Stimulated activated CD4-positive, alpha-beta T cell treated with anti-CD3 and anti-CD28 coated beads, Interleukin-4, amount 100 ng/mL, for 24 hours (primary cell): Measurements from ENCODE around the gene IL20.
"Not testable (repeated sequence)": the region's sequence is repeated elsewhere in the genome, so short reads cannot be mapped to it uniquely, and the experiment has no call there.

Experiments
- DNase-seq: peaks from one replicate; pipeline ENCODE4 v3.0.0-alpha.2; 2020

The IL20 gene

GRCh38 chr1:206843626-206844025, 21.8 kb upstream of the IL20 start:
- no peak for DNase-seq

- DNase-seq = no peak
Observed at GRCh38 chr1:206846487-206846886, 18.9 kb upstream of the IL20 start.

GRCh38 chr1:206847337-206847834, 18.0 kb upstream of the IL20 start:
- DNase-seq = no peak

GRCh38 chr1:206847946-206848345, 17.5 kb upstream of the IL20 start:
- no peak for DNase-seq

GRCh38 chr1:206850401-206850800, 15.0 kb upstream of the IL20 start:
- DNase-seq = no peak

GRCh38 chr1:206851341-206852010, 13.9 kb upstream of the IL20 start:
- DNase-seq = no peak

GRCh38 chr1:206852662-206853061, 12.8 kb upstream of the IL20 start:
- not testable (repeated sequence) for DNase-seq

- not testable (repeated sequence) for DNase-seq
Observed at GRCh38 chr1:206853696-206854095, 11.7 kb upstream of the IL20 start.

- no peak for DNase-seq
Observed at GRCh38 chr1:206854401-206855129, 10.9 kb upstream of the IL20 start.

GRCh38 chr1:206855859-206856258, 9.6 kb upstream of the IL20 start:
- DNase-seq = no peak

GRCh38 chr1:206856674-206857464, 8.6 kb upstream of the IL20 start:
- DNase-seq = no peak

- DNase-seq = no peak
Observed at GRCh38 chr1:206859082-206859521, 6.3 kb upstream of the IL20 start.

GRCh38 chr1:206860165-206860564, 5.3 kb upstream of the IL20 start:
- DNase-seq = no peak

- DNase-seq = no peak
Observed at GRCh38 chr1:206863266-206863665, 2.2 kb upstream of the IL20 start.

GRCh38 chr1:206866062-206866461, 639 bp downstream of the IL20 start:
- no peak for DNase-seq

- no peak for DNase-seq
Observed at GRCh38 chr1:206867239-206867638, 1.8 kb downstream of the IL20 start.

- DNase-seq = no peak
Observed at GRCh38 chr1:206867716-206868115, 2.3 kb downstream of the IL20 start.

- no peak for DNase-seq
Observed at GRCh38 chr1:206868264-206868663, 2.8 kb downstream of the IL20 start.

GRCh38 chr1:206872139-206872538, 6.7 kb downstream of the IL20 start:
- no peak for DNase-seq

GRCh38 chr1:206873603-206874188, 8.3 kb downstream of the IL20 start:
- no peak for DNase-seq

GRCh38 chr1:206875752-206876377, 10.4 kb downstream of the IL20 start:
- no peak for DNase-seq

GRCh38 chr1:206878456-206878855, 13.0 kb downstream of the IL20 start:
- DNase-seq = no peak

GRCh38 chr1:206880314-206880713, 14.9 kb downstream of the IL20 start:
- no peak for DNase-seq
